HCT116 (cell line): ENCODE data around the gene TBC1D16. TPM values are rescaled to one million over a fixed set of nuclear protein-coding genes. Genes with fewer than 3 reads are reported as not detected.

ENCODE experiments used
- ATAC-seq: fragments of 200-7000 bp; cut with Tn5 transposase; 2 replicates; pipeline ENCODE4 v1.9.1; 2020; ENCODE audit warnings: mild to moderate bottlenecking, moderate library complexity
- BruUV-seq: library from RNA; stranded (reverse); fragments of 400-500 nt; replicated peaks from 2 replicates; lab custom pipeline; 2021; lab: Mats Ljungman, UMichigan
- CTCF ChIA-PET: fragments of 300-600 bp; sonication (Branson Sonifier 250); formaldehyde crosslinking; loops from one replicate; lab custom pipeline; 2021; ENCODE audit warnings: antibody characterized with exemption; lab: Charles Lee
- POLR2A ChIA-PET: fragments of 300-600, 350-600 bp; sonication (Branson Sonifier 250); formaldehyde crosslinking; loops from one replicate; lab custom pipeline; 2021; ENCODE audit warnings: antibody characterized with exemption; lab: Charles Lee
- RAD21 ChIA-PET, 2 experiments: fragments of 300-600 bp; sonication (Branson Sonifier 250); formaldehyde crosslinking; loops; one replicate each; lab custom pipeline; 2023; ENCODE audit warnings: low total read pairs in 2 of 2; ENCODE audit not compliant: uncharacterized antibody in 2 of 2, unreplicated experiment in 2 of 2, low non-redundant PET in 1 of 2; lab: Charles Lee
- DNase-seq: peaks from one replicate; pipeline ENCODE4 v3.0.0-alpha.2; 2010; ENCODE audit warnings: low read depth, low spot score
- H2AFZ ChIP-seq: fragments of 200-600 bp; shearing (Covaris generic), sonication (generic); 2 replicates; pipeline ENCODE4 v1.6.1; 2017; ENCODE audit warnings: low read depth, mixed run types, mixed read lengths, antibody characterized with exemption, low read length; ENCODE audit not compliant: poor library complexity, severe bottlenecking
- H3K27ac ChIP-seq: 2 replicates; pipeline ENCODE4 v1.5.1; 2012; ENCODE audit warnings: low read depth, low read length
- H3K27me3 ChIP-seq: fragments of 200-600 bp; sonication (generic); 2 replicates; pipeline ENCODE4 v1.6.1; 2016; ENCODE audit warnings: mixed run types, low read length, mixed read lengths; ENCODE audit not compliant: insufficient read depth
- H3K36me3 ChIP-seq, 2 experiments: fragments of 200-500 bp in 1 of 2; fragments of 200-600 bp in 1 of 2; sonication (Bioruptor generic) in 1 of 2; sonication (generic) in 1 of 2; 2 replicates each; pipeline versions ENCODE4 v1.5.1 to v1.6.1; 2014 to 2016; ENCODE audit warnings: low read length in 2 of 2, inconsistent platforms in 1 of 2, mixed read lengths in 1 of 2, mixed run types in 1 of 2; ENCODE audit not compliant: insufficient read depth in 2 of 2, control insufficient read depth in 1 of 2
- H3K4me1 ChIP-seq, 2 experiments: fragments of 200-600 bp in 1 of 2; sonication (generic) in 1 of 2; 2 replicates each; pipeline versions ENCODE4 v1.5.1 to v1.6.1; 2012 to 2017; ENCODE audit warnings: low read length in 2 of 2, inconsistent platforms in 1 of 2, mild to moderate bottlenecking in 1 of 2, mixed read lengths in 1 of 2, mixed run types in 1 of 2, moderate library complexity in 1 of 2; ENCODE audit not compliant: insufficient read depth in 2 of 2, control insufficient read depth in 1 of 2
- H3K4me2 ChIP-seq: fragments of 200-600 bp; sonication (generic); 2 replicates; pipeline ENCODE4 v1.6.1; 2017; ENCODE audit warnings: mixed run types, low read length, mixed read lengths
- H3K4me3 ChIP-seq, 2 experiments: fragments of 200-600 bp in 1 of 2; sonication (generic) in 1 of 2; replicated peaks in 1 of 2; 2 replicates each; pipeline ENCODE4 v1.5.1; 2011 to 2016; ENCODE audit warnings: low read length in 2 of 2, control low read depth in 1 of 2, low read depth in 1 of 2, mild to moderate bottlenecking in 1 of 2, mixed read lengths in 1 of 2, mixed run types in 1 of 2
- H3K79me2 ChIP-seq: fragments of 200-600 bp; sonication (generic); 2 replicates; pipeline ENCODE4 v1.6.1; 2017; ENCODE audit warnings: mild to moderate bottlenecking, mixed run types, low read length, moderate library complexity, mixed read lengths; ENCODE audit not compliant: insufficient read depth
- H3K9ac ChIP-seq: fragments of 200-600 bp; sonication (generic); 2 replicates; pipeline ENCODE4 v1.6.1; 2016; ENCODE audit warnings: low read length, mixed read lengths
- H3K9me2 ChIP-seq: fragments of 200-600 bp; sonication (generic), shearing (Covaris generic); 2 replicates; pipeline ENCODE4 v1.6.1; 2017; ENCODE audit warnings: mixed run types, mild to moderate bottlenecking, moderate library complexity; ENCODE audit not compliant: insufficient read depth
- H3K9me3 ChIP-seq, 2 experiments: fragments of 200-500 bp in 1 of 2; fragments of 200-600 bp in 1 of 2; sonication (Bioruptor generic) in 1 of 2; sonication (generic) in 1 of 2; 2 replicates each; pipeline ENCODE4 v1.6.1; 2014 to 2017; ENCODE audit warnings: low read length in 2 of 2, mixed read lengths in 2 of 2, inconsistent platforms in 1 of 2, low read depth in 1 of 2, mild to moderate bottlenecking in 1 of 2, mixed run types in 1 of 2, moderate library complexity in 1 of 2; ENCODE audit not compliant: control insufficient read depth in 1 of 2, insufficient read depth in 1 of 2
- H4K20me1 ChIP-seq: fragments of 200-600 bp; sonication (generic), shearing (Covaris generic); 2 replicates; pipeline ENCODE4 v1.6.1; 2017; ENCODE audit warnings: mixed run types, mild to moderate bottlenecking, moderate library complexity; ENCODE audit not compliant: insufficient read depth
- ATF3 ChIP-seq: IDR thresholded peaks from 2 replicates; pipeline ENCODE4 v1.6.1; 2012
- CBX3 ChIP-seq: IDR thresholded peaks from 2 replicates; pipeline ENCODE4 v1.6.1; 2012; ENCODE audit warnings: low read depth
- CEBPB ChIP-seq: IDR thresholded peaks from 2 replicates; pipeline ENCODE4 v1.6.1; 2012; ENCODE audit warnings: low read depth
- EZH2 ChIP-seq: fragments of 200-600 bp; sonication (generic); IDR thresholded peaks from 2 replicates; pipeline ENCODE4 v1.6.1; 2017; ENCODE audit warnings: antibody characterized with exemption, mixed run types
- FOSL1 ChIP-seq: IDR thresholded peaks from 2 replicates; pipeline ENCODE4 v1.6.1; 2012; ENCODE audit warnings: low read depth
- JUND ChIP-seq: IDR thresholded peaks from 2 replicates; pipeline ENCODE4 v1.6.1; 2012
- REST ChIP-seq: IDR thresholded peaks from 2 replicates; pipeline ENCODE4 v1.6.1; 2012; ENCODE audit warnings: low read depth
- SRF ChIP-seq: IDR thresholded peaks from 2 replicates; pipeline ENCODE4 v1.6.1; 2012; ENCODE audit warnings: low read depth
- YY1 ChIP-seq: IDR thresholded peaks from 2 replicates; pipeline ENCODE4 v1.6.1; 2011; ENCODE audit warnings: low read length, low read depth, moderate library complexity, mild to moderate bottlenecking; ENCODE audit not compliant: insufficient replicate concordance; ENCODE audit errors: extremely low read depth
- ZNF274 ChIP-seq: fragments of 200-500 bp; sonication (Bioruptor generic); IDR thresholded peaks from 2 replicates; pipeline ENCODE4 v1.6.1; 2014; ENCODE audit warnings: mild to moderate bottlenecking, low read depth, low read length, inconsistent platforms
- intact Hi-C: fragments of 100-400 bp; cut with micrococcal nuclease; formaldehyde crosslinking; loops from 2 replicates; pipeline ENCODE4 v1.10.0; 2022
- total RNA-seq: library from RNA; stranded (reverse); gene quantifications from one replicate; pipeline ENCODE4 v1.2.1, GENCODE V29; 2021; ENCODE audit not compliant: unreplicated experiment

The TBC1D16 gene
- total RNA-seq, 1 experiment from 2014 or later: 31.1 TPM

- no peak overlapping the region for H2AFZ ChIP-seq
- no peaks in the 10 kb centered on the region for H3K9me2 ChIP-seq
- POLR2A ChIA-PET: no interaction called here
- no TSS peak for BruUV-seq
- no peak overlapping the region for H3K4me2 ChIP-seq
- TF ChIP-seq REST (no peak), CBX3 (no peak), FOSL1 (no peak), SRF (no peak), ZNF274 (no peak), CEBPB (no peak), YY1 (no peak), ATF3 (no peak), EZH2 (no peak), JUND (no peak)
- intact Hi-C loops: no loop called here
- RAD21 ChIA-PET: no interaction called here
- H3K9me3 ChIP-seq: no peaks in the 10 kb centered on the region
- ATAC-seq (no peak), DNase-seq (no peak)
- no peak overlapping the region for H3K4me3 ChIP-seq
- no peak overlapping the region for H3K9ac ChIP-seq
- no peaks in the 10 kb centered on the region for H3K79me2 ChIP-seq
- no peaks in the 10 kb centered on the region for H4K20me1 ChIP-seq
- no peaks in the 10 kb centered on the region for H3K27me3 ChIP-seq
- no peaks in the 10 kb centered on the region for H3K36me3 ChIP-seq
- CTCF ChIA-PET: no interaction called here
- no peak overlapping the region for H3K27ac ChIP-seq
- no peaks in the 10 kb centered on the region for H3K4me1 ChIP-seq
Observed at GRCh38 chr17:80051681-80052080, 16.0 kb upstream of the TBC1D16 start.
